Lower leg skin (tissue), 3 donors: ENCODE data around the gene ISG15.

Source experiments
- CTCF ChIP-seq, 3 donors: fragments of 450-650 bp; IDR thresholded peaks; one replicate each; pipeline ENCODE4 v1.5.1; 2016; ENCODE audit warnings: antibody characterized with exemption in 3 of 3, mild to moderate bottlenecking in 3 of 3, moderate library complexity in 2 of 3
- POLR2A ChIP-seq, 2 donors: fragments of 450-650 bp; IDR thresholded peaks; one replicate each; pipeline ENCODE4 v1.6.1; 2016 to 2017; ENCODE audit warnings: antibody characterized with exemption in 2 of 2, mild to moderate bottlenecking in 1 of 2, moderate library complexity in 1 of 2

GRCh38 chr1:975365-975764, 37.9 kb upstream of the ISG15 start:
- TF ChIP-seq CTCF (IDR thresholded peaks at IDR 0.05), result no peak
- TF ChIP-seq POLR2A (IDR thresholded peaks at IDR 0.05), result no peak
